GM19455 (cell line): ENCODE data around the gene SPOCK3.

ENCODE experiments used
- ATAC-seq: cut with Tn5 transposase; IDR thresholded peaks from one replicate; pipeline ENCODE4 v1.9.1; 2021; ENCODE audit not compliant: unreplicated experiment

SPOCK3 gene

DNA sequence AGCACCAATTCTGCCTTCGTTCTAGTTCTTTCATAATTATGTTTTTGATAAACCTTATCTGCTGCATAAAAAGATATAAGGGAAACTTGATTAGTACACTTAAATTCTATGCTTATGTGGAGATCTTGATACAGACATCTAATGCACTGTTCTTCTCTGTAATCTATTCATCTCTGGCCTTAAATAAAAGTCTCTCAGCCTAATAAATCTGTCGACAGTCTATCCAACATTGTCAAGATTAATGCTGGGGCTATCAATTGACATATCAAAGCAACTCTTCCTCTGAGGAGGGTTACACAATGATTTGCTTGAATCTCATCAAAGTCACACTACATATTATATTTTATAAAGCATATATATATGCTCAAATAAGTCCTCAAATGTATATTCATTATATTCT is 545.5 kb downstream of the SPOCK3 start:
- ATAC-seq, result no peak

DNA sequence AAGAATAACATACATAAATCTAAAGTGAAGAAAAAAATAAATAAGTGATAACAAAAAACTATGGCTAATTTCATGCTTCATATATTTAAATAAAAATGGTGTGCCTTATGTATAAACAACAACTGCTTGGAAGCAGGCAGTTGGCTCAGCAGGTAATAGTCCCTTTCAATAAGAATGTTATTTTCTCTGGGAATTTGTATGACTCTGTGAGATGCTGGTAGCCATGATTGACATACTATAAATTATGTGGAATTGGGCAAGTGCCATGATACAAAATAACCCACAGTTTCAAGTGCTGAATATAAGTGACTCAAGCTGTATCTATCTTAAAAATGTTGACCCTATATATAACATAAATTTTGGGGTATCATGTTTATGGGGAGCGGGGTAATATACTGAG is 546.5 kb downstream of the SPOCK3 start:
- no peak for ATAC-seq
